Chondrocyte (in vitro differentiated cells): ENCODE measurements around the gene CPXM2. TPM values are rescaled to one million over a fixed set of nuclear protein-coding genes. Genes with fewer than 3 reads are reported as not detected.
A peak's percentile ranks its signal among the peaks of the same experiment; 100 is the strongest.

Source experiments
- DNase-seq: peaks from one replicate; pipeline ENCODE4 v3.0.0; 2021; ENCODE audit warnings: mixed read lengths, low spot score
- H3K27ac Mint-ChIP-seq: one replicate; pipeline ENCODE4 v1.8.0; 2021; ENCODE audit warnings: mild to moderate bottlenecking, moderate library complexity, mixed read lengths; ENCODE audit not compliant: unreplicated experiment
- H3K27me3 Mint-ChIP-seq: 2 replicates; pipeline ENCODE4 v1.8.0; 2021; ENCODE audit warnings: low read depth, mixed read lengths
- H3K36me3 Mint-ChIP-seq: 2 replicates; pipeline ENCODE4 v1.8.0; 2021; ENCODE audit warnings: low read depth, mixed read lengths
- H3K4me1 Mint-ChIP-seq: 2 replicates; pipeline ENCODE4 v1.8.0; 2021; ENCODE audit warnings: low read depth, mild to moderate bottlenecking, mixed read lengths
- H3K4me3 Mint-ChIP-seq: one replicate; pipeline ENCODE4 v1.8.0; 2021; ENCODE audit warnings: mild to moderate bottlenecking, moderate library complexity, mixed read lengths; ENCODE audit not compliant: unreplicated experiment
- H3K9me3 Mint-ChIP-seq: 2 replicates; pipeline ENCODE4 v1.8.0; 2021; ENCODE audit warnings: low read depth, mixed read lengths
- long read RNA-seq: library from polyadenylated mRNA; stranded (forward); transcript quantifications from one replicate; pipeline ENCODE4 v2.0.0, GENCODE V29; 2021
- total RNA-seq: library from RNA; stranded (reverse); gene quantifications from 3 replicates; pipeline ENCODE4 v1.2.1, GENCODE V29; 2021
- TF ChIP-seq, protein P1 (sequence below): fragments of 200-600 bp; sonication (generic); IDR thresholded peaks from 2 replicates; pipeline ENCODE4 v1.5.0; 2021; ENCODE audit warnings: antibody characterized with exemption, mild to moderate bottlenecking, moderate library complexity

CPXM2 gene
- not detected in 3 replicates for total RNA-seq
- long read RNA-seq = 0 reads

DNA sequence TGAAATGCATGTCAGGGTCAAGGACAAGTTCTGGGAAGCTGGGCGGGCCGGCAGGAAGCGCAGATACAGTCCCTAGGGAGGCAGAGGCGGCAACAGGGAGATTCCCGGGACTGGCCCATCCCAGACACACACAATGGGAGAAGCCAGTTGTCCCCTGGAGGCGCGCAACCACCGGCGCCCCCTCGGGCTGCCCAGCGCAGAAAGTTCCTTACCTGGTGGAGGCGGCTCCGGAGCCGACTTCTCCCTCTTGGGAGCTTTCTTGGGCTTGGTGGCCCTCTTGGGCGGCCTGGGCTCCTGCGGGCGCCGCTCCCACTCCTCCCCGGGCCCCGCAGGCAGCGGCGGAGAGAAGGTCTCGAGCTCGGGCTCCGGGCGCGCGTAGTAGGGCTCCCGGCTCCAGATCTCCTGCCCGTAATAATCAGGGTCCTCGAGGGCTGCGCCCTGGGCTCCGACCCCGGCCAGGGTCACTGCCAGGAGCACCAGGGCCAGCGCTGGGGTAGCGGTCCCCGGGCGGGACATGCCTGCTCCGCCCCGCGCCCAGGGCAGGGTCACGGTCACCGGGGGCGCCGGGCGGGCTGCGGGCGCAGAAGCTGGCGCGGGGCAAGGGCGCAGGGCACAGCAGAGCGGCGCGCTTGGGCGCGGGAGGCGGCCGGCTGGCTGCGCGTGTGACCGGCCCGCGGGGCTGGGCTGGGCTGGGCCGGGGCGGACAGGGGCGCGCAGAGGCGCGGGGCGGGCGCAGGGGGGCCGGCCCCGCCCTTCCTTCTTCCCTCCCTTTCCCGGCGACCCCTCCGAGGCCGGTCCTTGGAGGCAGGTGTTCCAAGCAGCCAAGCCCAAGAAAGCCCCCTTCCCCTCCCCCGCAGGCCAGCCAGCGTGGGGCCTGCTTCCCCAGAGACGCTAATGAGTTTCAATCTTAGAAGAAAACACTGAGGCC, at the start of gene CPXM2:
Gene CPXM2 (minus strand): TSS at position 664 of the 928 bp plus-strand sequence. CDS start 148 bp downstream, at position 516.
- no peaks in the 10 kb centered on the region for H3K9me3 Mint-ChIP-seq
- H3K36me3 Mint-ChIP-seq = no peaks in the 10 kb centered on the region
- peak; percentile 75 for DNase-seq
- H3K4me1 Mint-ChIP-seq = no peaks in the 10 kb centered on the region
- H3K27ac Mint-ChIP-seq = no peak within 1 kb of the TSS
- H3K4me3 Mint-ChIP-seq = no peak within 1 kb of the TSS
- TF ChIP-seq, protein P1, sequence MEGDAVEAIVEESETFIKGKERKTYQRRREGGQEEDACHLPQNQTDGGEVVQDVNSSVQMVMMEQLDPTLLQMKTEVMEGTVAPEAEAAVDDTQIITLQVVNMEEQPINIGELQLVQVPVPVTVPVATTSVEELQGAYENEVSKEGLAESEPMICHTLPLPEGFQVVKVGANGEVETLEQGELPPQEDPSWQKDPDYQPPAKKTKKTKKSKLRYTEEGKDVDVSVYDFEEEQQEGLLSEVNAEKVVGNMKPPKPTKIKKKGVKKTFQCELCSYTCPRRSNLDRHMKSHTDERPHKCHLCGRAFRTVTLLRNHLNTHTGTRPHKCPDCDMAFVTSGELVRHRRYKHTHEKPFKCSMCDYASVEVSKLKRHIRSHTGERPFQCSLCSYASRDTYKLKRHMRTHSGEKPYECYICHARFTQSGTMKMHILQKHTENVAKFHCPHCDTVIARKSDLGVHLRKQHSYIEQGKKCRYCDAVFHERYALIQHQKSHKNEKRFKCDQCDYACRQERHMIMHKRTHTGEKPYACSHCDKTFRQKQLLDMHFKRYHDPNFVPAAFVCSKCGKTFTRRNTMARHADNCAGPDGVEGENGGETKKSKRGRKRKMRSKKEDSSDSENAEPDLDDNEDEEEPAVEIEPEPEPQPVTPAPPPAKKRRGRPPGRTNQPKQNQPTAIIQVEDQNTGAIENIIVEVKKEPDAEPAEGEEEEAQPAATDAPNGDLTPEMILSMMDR = no peak
- H3K27me3 Mint-ChIP-seq = peaks cover 53% of the 10 kb centered on the region

DNA sequence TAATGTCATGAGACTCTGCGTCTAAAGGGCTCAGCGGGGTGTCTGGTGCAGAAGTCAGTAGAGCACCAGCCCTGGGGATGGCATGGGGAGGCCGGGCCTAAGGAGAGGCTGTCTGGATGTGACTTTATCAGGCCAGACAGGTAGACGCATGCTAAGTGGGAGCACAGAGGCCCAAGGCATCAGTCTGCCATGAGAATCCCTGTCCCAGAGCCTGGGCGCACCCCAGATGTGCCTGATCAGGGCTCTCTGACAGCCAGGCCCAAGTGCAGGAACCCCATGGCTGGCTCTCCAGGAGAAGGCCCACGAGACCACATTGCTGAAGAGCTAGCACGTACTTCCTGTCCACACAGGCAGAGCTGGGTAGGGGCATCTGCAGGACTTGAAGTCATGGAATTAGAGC, 48.0 kb upstream of the CPXM2 start:
- H3K36me3 Mint-ChIP-seq = no peaks in the 10 kb centered on the region
- TF ChIP-seq, protein P1 = no peak
- DNase-seq = no peak
- no peak overlapping the region for H3K27ac Mint-ChIP-seq
- no peaks in the 10 kb centered on the region for H3K4me1 Mint-ChIP-seq
- no peak overlapping the region for H3K4me3 Mint-ChIP-seq
- H3K27me3 Mint-ChIP-seq = peaks cover 1% of the 10 kb centered on the region
- peaks cover 5% of the 10 kb centered on the region for H3K9me3 Mint-ChIP-seq

DNA sequence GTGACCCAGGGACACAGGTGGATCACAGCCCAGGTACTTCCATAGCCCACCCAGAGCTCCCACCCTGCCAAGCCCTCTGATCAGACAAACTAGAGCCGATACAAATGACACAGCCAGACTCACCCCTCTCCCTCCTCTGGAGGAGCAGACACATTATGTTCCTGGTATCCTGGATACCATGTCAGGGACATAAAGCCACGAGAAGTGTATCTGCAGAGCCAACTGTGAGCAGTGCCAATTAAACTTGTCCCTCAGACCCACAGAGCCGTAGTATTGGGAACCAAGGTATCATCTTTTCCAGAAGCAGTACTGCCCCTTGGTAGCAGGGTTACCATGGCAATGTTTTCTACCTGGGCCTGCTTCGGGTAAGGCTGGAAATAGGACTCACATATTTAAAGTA, 47.3 kb upstream of the CPXM2 start:
- H3K36me3 Mint-ChIP-seq = no peaks in the 10 kb centered on the region
- peaks cover 8% of the 10 kb centered on the region for H3K9me3 Mint-ChIP-seq
- no peak overlapping the region for H3K27ac Mint-ChIP-seq
- peaks cover 1% of the 10 kb centered on the region for H3K27me3 Mint-ChIP-seq
- H3K4me3 Mint-ChIP-seq = no peak overlapping the region
- TF ChIP-seq, protein P1 = no peak
- DNase-seq = no peak
- H3K4me1 Mint-ChIP-seq = no peaks in the 10 kb centered on the region

DNA sequence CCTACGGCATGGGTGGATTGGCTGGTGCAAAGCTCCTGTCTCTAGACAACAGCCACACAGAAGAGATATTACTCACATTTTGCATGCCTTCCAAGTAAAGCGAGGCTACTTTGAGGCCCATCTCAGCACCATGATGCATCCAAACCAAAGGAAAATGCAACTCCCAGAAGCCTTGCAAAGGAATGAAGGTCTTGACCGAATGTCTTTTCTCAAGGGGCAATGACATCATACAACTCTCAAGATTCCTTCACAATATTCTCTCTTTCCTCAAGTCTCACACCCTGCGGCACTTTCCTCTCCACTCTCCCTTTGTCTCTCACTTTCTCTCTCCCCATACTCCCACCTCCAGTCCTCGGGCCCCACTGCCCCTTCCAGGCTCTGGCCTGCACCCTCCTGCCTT, 44.8 kb upstream of the CPXM2 start:
- Mint-ChIP-seq H3K4me1 (no peaks in the 10 kb centered on the region), H3K27ac (no peak overlapping the region), H3K36me3 (no peaks in the 10 kb centered on the region), H3K9me3 (peaks cover 11% of the 10 kb centered on the region), H3K4me3 (no peak overlapping the region), H3K27me3 (peaks cover 1% of the 10 kb centered on the region)
- TF ChIP-seq, protein P1 = no peak
- no peak for DNase-seq

DNA sequence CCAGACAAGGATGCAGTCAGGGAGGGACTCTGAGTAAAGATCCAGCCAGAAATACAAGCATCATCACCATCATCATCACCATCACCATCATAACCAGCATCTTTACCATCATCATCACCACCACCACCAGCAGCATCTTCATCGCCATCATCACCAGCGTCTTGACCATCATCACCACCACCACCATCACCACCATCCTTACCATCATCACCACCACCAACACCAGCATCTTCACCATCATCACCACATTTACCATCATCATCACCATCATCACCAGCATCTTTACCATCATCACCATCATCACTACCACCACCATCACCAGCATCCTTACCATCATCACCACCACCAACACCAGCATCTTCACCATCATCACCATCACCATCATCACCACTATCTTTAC, 44.1 kb upstream of the CPXM2 start:
- peaks cover 1% of the 10 kb centered on the region for H3K27me3 Mint-ChIP-seq
- peaks cover 19% of the 10 kb centered on the region for H3K9me3 Mint-ChIP-seq
- no peaks in the 10 kb centered on the region for H3K36me3 Mint-ChIP-seq
- no peak overlapping the region for H3K4me3 Mint-ChIP-seq
- no peak for DNase-seq
- TF ChIP-seq, protein P1 = no peak
- H3K4me1 Mint-ChIP-seq = no peaks in the 10 kb centered on the region
- H3K27ac Mint-ChIP-seq = no peak overlapping the region
